ENCODE measurements around the gene ABCG4.

The ABCG4 gene

GRCh38 chr11:119206511-119207414 lies 57.9 kb downstream of the ABCG4 start:
- peak overlapping the region; percentile 75 for H3K27ac ChIP-seq
- no peak for TF ChIP-seq CTCF (conservative IDR thresholded peaks at IDR 0.05)
- no peak for TF ChIP-seq ZFX (IDR thresholded peaks at IDR 0.05)

GRCh38 chr11:119207415-119207960 lies 58.6 kb downstream of the ABCG4 start:
- no peak overlapping the region for H3K27ac ChIP-seq
- no peak for TF ChIP-seq ZFX (IDR thresholded peaks at IDR 0.05)

GRCh38 chr11:119209186-119209585 lies 60.3 kb downstream of the ABCG4 start:
- TF ChIP-seq ZFX (IDR thresholded peaks at IDR 0.05) (no peak), CTCF (conservative IDR thresholded peaks at IDR 0.05) (no peak)
- H3K27ac ChIP-seq = no peak overlapping the region

- H3K27ac ChIP-seq = no peak overlapping the region
- TF ChIP-seq ZFX (IDR thresholded peaks at IDR 0.05) (no peak), CTCF (conservative IDR thresholded peaks at IDR 0.05) (no peak)
These were observed 61.2 kb downstream of the ABCG4 start for GRCh38 chr11:119210050-119210449.
